ENCODE data around the gene FARS2.
A peak's percentile ranks its signal among the peaks of the same experiment; 100 is the strongest.

Gene FARS2

DNA sequence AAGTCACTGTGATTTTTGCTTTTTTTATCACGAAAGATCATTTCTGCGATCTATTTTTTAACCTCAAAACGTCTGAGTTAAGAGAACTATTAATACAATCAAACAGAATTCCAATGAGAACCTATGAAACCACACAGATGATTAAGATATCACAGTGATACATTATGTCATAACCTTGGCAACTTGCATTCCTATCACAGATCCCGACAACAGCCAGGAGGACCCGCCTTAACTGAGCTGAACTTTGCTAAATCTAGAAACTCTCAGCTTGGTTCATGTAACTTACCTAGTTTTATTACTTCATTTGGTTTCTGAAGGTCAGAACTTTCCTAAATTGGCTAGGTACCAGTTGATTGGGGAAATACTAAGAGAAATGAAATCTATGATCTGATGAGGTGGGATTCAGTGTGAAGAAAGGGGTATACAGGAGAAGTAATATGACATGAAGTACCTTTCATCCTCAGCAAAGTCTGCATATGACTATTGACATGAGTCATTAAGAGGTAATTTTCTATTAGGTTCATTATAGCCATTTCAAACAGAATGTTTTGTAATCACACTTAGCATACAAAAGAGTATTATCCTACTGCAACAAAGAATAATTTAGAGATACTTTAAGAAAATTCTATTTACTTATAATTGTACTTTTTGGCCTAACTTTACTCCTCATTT lies 11.7 kb upstream of the FARS2 start:
- DNase-seq (ENCODE audit: low read depth in 2 of 2) = no peak

DNA sequence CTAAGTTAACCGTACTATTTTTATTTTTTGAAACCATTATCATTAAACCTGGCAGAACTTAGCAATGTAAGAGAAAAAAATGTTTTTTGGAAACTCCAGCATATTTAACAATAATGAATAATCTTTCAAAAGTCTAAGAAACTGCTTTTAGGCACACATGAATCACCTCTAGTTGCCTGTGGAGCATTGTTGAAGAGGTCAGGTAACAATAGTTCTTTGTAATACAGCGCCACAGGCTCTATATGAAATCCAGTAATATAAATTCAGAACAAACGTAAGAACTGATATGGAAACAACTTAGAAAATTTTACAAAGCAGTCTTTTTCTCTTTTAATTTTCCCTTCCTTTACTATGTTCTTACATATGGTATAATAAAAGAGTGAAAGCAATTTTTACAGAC lies 10.9 kb upstream of the FARS2 start:
- no peak for DNase-seq (ENCODE audit: low read depth in 2 of 2)

DNA sequence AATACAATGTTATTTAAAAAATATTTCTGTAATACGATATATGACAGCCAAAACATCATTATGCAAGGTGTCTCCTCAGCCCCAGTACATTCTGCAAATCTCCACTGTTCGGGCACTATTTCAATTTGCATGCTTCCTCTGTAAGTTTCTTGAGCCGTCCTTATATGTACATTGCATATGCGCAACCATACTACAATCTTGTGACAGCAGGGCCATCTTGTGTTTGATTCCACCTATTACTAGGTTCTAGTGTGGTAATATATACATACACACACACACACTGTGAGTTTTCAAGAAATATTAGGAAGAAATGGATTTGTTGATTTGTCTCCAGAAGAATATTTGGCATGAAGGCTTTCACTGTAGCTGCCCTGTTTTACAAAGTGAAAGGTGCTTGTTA lies 10.4 kb upstream of the FARS2 start:
- DNase-seq (ENCODE audit: low read depth in 2 of 2) = no peak

DNA sequence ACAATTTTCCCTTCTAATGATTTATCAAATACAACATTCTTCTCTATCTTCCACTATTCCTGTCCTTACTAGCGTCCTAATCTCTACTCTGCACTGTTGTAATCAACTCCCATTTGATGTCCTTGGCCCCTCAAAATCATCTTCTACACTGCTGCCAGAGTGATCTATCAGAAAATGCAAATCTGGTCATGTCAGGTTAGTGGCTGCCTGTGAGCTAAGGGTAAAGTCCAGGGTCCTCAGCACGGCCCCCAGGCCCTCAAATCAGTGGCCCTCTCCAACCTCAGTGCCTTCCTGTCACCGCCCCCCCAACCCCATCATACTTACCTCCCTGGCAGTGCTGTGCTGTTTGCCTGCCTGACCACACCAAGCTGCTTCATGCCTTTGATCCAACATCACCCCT lies 4.4 kb upstream of the FARS2 start:
- no peak for DNase-seq (ENCODE audit: low read depth in 2 of 2)

- no peak for DNase-seq (ENCODE audit: low read depth in 2 of 2)
Measured at GRCh38 chr6:5257400-5257799, 3.9 kb upstream of the FARS2 start.

DNA sequence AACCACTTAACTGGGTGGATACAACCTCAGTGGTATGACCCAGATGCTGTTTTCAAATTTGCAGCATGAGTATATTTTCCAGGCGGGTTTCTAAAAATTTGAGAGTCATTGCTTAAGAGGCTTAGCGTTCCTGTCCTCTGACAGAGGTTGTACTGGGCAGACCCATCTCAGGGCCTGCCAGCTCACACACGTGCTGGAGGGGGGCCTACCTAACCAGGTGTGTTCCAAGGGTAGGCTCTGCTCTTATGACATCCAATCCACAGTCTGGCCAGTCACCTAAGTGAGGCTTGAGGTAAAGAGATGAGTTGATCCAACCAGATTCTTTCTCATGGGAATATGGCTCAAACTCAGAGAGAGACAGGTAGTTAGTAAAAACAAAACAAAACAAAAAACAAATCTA lies 1.9 kb upstream of the FARS2 start:
- no peak for DNase-seq (ENCODE audit: low read depth in 2 of 2)

DNA sequence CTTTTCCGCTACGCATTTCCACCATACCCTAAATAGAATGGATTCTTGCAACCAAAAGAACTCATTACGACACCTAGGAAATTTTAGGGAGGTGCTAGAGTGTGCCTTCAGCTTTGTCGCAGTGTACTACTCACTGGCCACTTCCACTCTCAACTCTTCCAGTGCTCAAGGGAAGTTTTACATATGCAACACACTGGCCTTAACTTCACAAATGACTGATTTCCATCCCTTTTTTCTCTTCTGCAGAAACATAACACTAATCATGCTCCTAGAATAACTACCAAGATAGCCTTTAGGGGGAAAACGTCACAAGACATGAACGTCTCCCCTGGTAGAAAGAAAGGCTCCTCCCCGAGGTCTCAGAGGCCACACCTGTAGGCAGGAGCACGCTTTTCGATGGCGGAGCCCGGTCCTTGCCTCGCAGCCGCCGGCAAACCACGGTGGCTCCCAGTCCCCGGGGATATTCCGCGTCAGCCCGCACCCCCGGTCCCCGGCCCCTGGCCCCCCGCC lies 1.1 kb upstream of the FARS2 start:
- peak; percentile 53 to 65 for DNase-seq (ENCODE audit: low read depth in 2 of 2)

DNA sequence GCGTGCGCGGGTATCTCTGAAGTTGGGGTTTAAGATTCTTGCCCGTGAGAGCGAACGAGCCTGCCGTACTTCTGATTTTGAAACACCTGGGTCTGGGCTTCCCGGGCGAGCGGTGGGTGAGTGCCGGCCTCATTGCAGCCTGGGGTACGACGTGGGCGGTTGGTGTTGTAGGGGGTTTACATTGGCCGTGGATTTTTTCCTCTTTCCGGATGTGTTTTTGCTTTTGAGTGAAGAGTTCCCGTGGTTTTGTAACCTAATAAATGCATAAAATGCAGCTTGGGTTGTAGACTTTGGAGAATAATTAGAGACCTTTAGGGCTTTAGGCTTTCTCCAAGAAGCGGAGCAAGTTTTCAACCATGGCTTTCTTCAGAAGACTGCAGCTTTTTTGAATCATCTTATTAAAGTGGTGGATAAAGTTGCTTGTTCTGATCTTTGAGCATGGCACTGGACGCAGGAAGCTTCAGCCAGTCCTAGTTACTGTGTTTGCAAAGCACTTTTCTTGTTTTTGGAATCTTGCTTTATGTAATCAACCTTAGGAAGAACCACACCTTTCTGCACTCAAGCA lies 314 bp downstream of the FARS2 start:
- DNase-seq (ENCODE audit: low read depth in 2 of 2) = no peak

DNA sequence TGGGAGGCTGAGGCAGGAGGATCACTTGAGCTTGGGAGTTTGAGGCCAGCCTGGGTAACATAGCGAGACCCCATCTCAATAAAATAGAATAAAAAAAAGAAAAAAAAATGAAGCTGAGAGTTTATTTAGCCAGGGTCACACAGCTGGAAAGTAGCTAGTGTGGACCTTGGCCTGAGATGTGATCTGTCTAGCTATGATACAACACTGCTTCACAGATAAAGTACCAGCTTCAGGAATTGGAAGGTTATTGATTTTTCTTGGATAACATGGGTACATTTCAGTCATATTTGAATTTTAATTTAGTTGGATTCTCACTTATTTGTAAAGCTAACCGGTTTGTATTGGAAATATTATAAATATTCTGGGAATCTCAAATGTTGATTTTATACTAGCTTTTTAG lies 5.1 kb downstream of the FARS2 start:
- no peak for DNase-seq (ENCODE audit: low read depth in 2 of 2)

- DNase-seq (ENCODE audit: low read depth in 2 of 2) = no peak
Measured at GRCh38 chr6:5270093-5270680, 8.9 kb downstream of the FARS2 start.

GRCh38 chr6:5271926-5272325 lies 10.6 kb downstream of the FARS2 start:
- DNase-seq (ENCODE audit: low read depth in 2 of 2) = no peak

DNA sequence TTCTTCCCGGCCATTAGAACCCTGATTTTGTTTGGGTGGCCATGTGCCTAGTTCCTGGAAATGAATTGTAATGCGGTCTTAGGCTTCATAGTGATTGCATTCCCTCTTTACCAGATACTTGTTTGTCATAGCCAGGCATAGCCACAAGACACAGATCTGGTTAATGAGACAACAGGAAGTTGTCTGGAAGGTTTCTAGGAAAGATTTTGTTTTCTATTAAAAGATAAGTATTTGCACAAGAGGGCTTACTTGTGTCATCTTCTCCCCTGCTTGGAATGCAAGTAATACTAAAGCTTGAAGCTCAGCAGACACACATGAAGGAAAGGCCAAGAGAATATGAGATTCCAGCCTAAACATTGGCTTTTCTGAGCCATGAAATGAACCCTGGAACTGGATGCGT lies 12.9 kb downstream of the FARS2 start:
- DNase-seq (ENCODE audit: low read depth in 2 of 2) = no peak

- DNase-seq (ENCODE audit: low read depth in 2 of 2) = no peak
Measured at GRCh38 chr6:5275497-5275896, 14.2 kb downstream of the FARS2 start.

DNA sequence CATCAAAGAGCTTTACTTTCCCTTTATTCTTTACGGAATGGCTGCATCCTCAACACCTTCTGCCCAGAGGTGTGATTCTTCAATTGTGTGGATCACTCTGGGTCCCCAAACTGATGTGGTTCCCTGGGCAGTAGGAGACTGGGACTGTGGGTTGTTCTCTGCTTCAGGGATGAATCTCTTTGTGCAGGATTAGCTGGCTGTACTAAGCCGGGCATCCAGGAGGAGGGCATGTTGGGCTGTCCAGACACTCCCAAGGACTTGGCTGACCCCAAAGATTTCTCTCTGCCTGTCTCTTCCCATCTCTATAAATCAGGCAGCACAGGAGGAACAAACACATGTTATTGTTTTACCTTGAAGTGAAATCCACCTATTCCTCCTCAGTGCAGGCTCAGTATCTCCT lies 15.3 kb downstream of the FARS2 start:
- DNase-seq (ENCODE audit: low read depth in 2 of 2) = no peak

GRCh38 chr6:5277589-5277988 lies 16.3 kb downstream of the FARS2 start:
- no peak for DNase-seq (ENCODE audit: low read depth in 2 of 2)

- no peak for DNase-seq (ENCODE audit: low read depth in 2 of 2)
Measured at GRCh38 chr6:5278047-5278446, 16.7 kb downstream of the FARS2 start.

- DNase-seq (ENCODE audit: low read depth in 2 of 2) = no peak
Measured at GRCh38 chr6:5278565-5279120, 17.3 kb downstream of the FARS2 start.

GRCh38 chr6:5279891-5280338 lies 18.6 kb downstream of the FARS2 start:
- peak in 1 of 2 donors; percentile 43 for DNase-seq (ENCODE audit: low read depth in 2 of 2)

DNA sequence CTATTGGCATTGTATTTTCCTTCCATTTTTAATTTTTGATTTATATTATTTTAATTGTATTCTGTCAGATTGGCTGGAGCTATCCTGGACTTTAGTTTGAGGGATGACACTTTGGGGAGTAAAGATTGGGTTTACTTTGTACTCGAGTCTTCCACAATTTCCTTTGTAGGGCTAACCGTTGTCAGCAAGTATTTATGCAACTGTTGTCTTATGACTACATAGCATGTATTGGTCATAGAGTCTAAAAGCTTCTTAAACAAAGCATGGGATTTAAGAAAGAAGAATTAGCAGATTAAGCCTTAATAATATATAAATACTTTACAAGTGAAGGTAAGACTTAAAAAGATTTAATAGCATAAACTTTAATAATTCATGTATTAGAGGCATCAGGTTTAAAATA lies 19.6 kb downstream of the FARS2 start:
- no peak for DNase-seq (ENCODE audit: low read depth in 2 of 2)

GRCh38 chr6:5282191-5282623 lies 20.9 kb downstream of the FARS2 start:
- no peak for DNase-seq (ENCODE audit: low read depth in 2 of 2)

- DNase-seq (ENCODE audit: low read depth in 2 of 2) = no peak
Measured at GRCh38 chr6:5285081-5285480, 23.8 kb downstream of the FARS2 start.

GRCh38 chr6:5285526-5285925 lies 24.2 kb downstream of the FARS2 start:
- no peak for DNase-seq (ENCODE audit: low read depth in 2 of 2)

DNA sequence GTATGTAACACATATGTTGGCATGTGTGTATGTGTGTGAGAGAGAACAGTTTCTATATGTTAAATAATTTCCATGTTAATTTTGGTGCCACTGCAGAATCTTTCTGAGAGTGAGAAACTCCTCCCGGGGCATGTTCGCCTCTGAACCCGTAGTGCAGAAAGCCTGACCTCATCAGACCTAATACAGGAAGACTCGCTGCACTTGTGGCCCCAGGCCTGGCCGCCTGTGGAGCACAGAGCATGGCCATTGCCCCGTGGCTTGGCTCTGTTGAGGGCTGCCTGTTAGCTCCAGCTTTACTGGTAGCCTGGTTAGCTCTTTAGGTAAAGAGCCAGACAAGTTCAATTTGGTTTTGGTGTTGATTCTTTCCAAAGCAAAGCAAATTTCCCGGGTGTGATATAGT lies 25.5 kb downstream of the FARS2 start:
- DNase-seq (ENCODE audit: low read depth in 2 of 2) = no peak
